Smooth muscle cell (in vitro differentiated cells): ENCODE results near the gene GTF2H1. TPM values are rescaled to one million over a fixed set of nuclear protein-coding genes. Genes with fewer than 3 reads are reported as not detected.

Source experiments
- DNase-seq: peaks from one replicate; lab custom pipeline; 2025; ENCODE audit not compliant: unreplicated experiment; lab: John Stamatoyannopoulos, UW
- H2AFZ ChIP-seq: fragments of 200-600 bp; sonication (generic); 2 replicates; pipeline ENCODE4 v1.6.0; 2016; ENCODE audit warnings: antibody characterized with exemption, low read depth, mild to moderate bottlenecking
- H3F3A ChIP-seq: fragments of 200-600 bp; sonication (generic); 2 replicates; pipeline ENCODE4 v1.6.0; 2017; ENCODE audit warnings: antibody characterized with exemption, low read depth
- H3K27ac ChIP-seq: fragments of 200-600 bp; sonication (generic); 2 replicates; pipeline ENCODE4 v1.5.1; 2016; ENCODE audit warnings: low read depth, mild to moderate bottlenecking
- H3K27me3 ChIP-seq: fragments of 200-600 bp; sonication (generic); 2 replicates; pipeline ENCODE4 v1.6.1; 2016; ENCODE audit warnings: low read depth, mild to moderate bottlenecking
- H3K36me3 ChIP-seq: fragments of 200-600 bp; sonication (generic); 2 replicates; pipeline ENCODE4 v1.5.1; 2016; ENCODE audit warnings: low read depth
- H3K4me1 ChIP-seq: fragments of 200-600 bp; sonication (generic); 2 replicates; pipeline ENCODE4 v1.5.1; 2016; ENCODE audit warnings: low read depth
- H3K4me2 ChIP-seq: fragments of 200-600 bp; sonication (generic); 2 replicates; pipeline ENCODE4 v1.6.0; 2016; ENCODE audit warnings: mild to moderate bottlenecking
- H3K4me3 ChIP-seq: fragments of 200-600 bp; sonication (generic); 2 replicates; pipeline ENCODE4 v1.5.1; 2016; ENCODE audit warnings: mild to moderate bottlenecking
- H3K79me2 ChIP-seq: fragments of 200-600 bp; sonication (generic); 2 replicates; pipeline ENCODE4 v1.6.0; 2016; ENCODE audit warnings: low read depth, mild to moderate bottlenecking
- H3K9ac ChIP-seq: fragments of 200-600 bp; sonication (generic); 2 replicates; pipeline ENCODE4 v1.6.0; 2016; ENCODE audit warnings: low read depth
- H3K9me3 ChIP-seq: fragments of 200-600 bp; sonication (generic); replicated peaks from 2 replicates; pipeline ENCODE4 v1.5.1; 2016; ENCODE audit warnings: low read depth
- H4K20me1 ChIP-seq: fragments of 200-600 bp; sonication (generic); 2 replicates; pipeline ENCODE4 v1.6.0; 2016; ENCODE audit warnings: low read depth
- CTCF ChIP-seq: fragments of 200-600 bp; sonication (generic); IDR thresholded peaks from 2 replicates; pipeline ENCODE4 v1.5.1; 2017; ENCODE audit warnings: borderline replicate concordance, mild to moderate bottlenecking, antibody characterized with exemption; ENCODE audit not compliant: insufficient read depth, poor library complexity, severe bottlenecking
- WGBS: methylation state at CpG from one replicate; pipeline ENCODE4 v1.1.7; 2016; ENCODE audit warnings: low lambda C conversion rate; 5-methylcytosine and 5-hydroxymethylcytosine counted together
- polyA plus RNA-seq: library from polyadenylated mRNA; unstranded; fragments of >200 nt; fragmentation: Nextera tagmentation; extraction: Ambion mirVana; gene quantifications from 2 replicates; pipeline ENCODE4 v1.2.1, GENCODE V29; 2016
- total RNA-seq: library from RNA; depleted of rRNA; stranded (reverse); fragments of >200 nt; gene quantifications from 2 replicates; pipeline ENCODE4 v1.2.3, GENCODE V29; 2014

GTF2H1 gene
- total and polyA plus RNA-seq, 2 experiments from 2014 or later, result 22.0 to 47.2 TPM

GRCh38 chr11:18295316-18295715 lies 27.1 kb upstream of the GTF2H1 start:
- Histone ChIP-seq H3K4me1 (no peaks in the 10 kb centered on the region), H3K36me3 (peaks cover 33% of the 10 kb centered on the region), H3K4me3 (no peak overlapping the region), H2AFZ (no peak overlapping the region), H3K9me3 (no peaks in the 10 kb centered on the region), H3K79me2 (no peaks in the 10 kb centered on the region), H3F3A (no peaks in the 10 kb centered on the region), H4K20me1 (no peaks in the 10 kb centered on the region), H3K4me2 (no peak overlapping the region), H3K9ac (no peak overlapping the region), H3K27ac (no peak overlapping the region), H3K27me3 (no peaks in the 10 kb centered on the region)
- no peak for TF ChIP-seq CTCF
- DNase-seq, result no peak
- WGBS, result 93% methylated on average over 2 of the region's 2 CpGs

DNA sequence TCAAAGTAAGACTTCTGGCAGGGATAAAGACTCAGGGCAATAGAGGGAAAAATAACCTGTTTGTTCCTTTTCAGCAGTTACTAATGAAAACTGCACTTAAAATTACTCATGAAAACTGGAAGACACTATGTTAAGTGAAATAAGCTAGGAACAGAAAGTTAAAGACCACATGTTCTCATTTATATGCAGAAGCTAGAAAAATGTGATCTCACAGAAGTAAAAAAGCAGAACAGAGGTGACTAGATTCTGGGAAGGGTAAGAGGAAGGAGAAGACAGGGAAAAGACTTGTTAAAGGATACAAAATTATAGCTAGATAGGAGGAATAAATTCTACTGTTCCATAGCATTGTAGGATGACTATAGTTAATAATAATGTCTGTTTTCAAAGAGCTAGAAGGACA lies 22.6 kb upstream of the GTF2H1 start:
- TF ChIP-seq CTCF, result no peak
- Histone ChIP-seq H3K4me2 (no peak overlapping the region), H4K20me1 (no peaks in the 10 kb centered on the region), H3F3A (no peaks in the 10 kb centered on the region), H3K4me1 (no peaks in the 10 kb centered on the region), H3K9me3 (no peaks in the 10 kb centered on the region), H2AFZ (no peak overlapping the region), H3K36me3 (peaks cover 33% of the 10 kb centered on the region), H3K9ac (no peak overlapping the region), H3K4me3 (no peak overlapping the region), H3K27ac (no peak overlapping the region), H3K79me2 (no peaks in the 10 kb centered on the region), H3K27me3 (no peaks in the 10 kb centered on the region)
- DNase-seq, result no peak

- H3K9me3 ChIP-seq, result no peaks in the 10 kb centered on the region
- no peak overlapping the region for H3K9ac ChIP-seq
- H3K4me2 ChIP-seq, result no peak overlapping the region
- DNase-seq, result no peak
- H3F3A ChIP-seq, result no peaks in the 10 kb centered on the region
- TF ChIP-seq CTCF, result no peak
- no peak overlapping the region for H3K4me3 ChIP-seq
- H4K20me1 ChIP-seq, result no peaks in the 10 kb centered on the region
- no peak overlapping the region for H3K27ac ChIP-seq
- H3K36me3 ChIP-seq, result peaks cover 5% of the 10 kb centered on the region
- H3K27me3 ChIP-seq, result no peaks in the 10 kb centered on the region
- no peak overlapping the region for H2AFZ ChIP-seq
- H3K4me1 ChIP-seq, result no peaks in the 10 kb centered on the region
- H3K79me2 ChIP-seq, result no peaks in the 10 kb centered on the region
These were observed 17.6 kb upstream of the GTF2H1 start for GRCh38 chr11:18304745-18305144.

DNA sequence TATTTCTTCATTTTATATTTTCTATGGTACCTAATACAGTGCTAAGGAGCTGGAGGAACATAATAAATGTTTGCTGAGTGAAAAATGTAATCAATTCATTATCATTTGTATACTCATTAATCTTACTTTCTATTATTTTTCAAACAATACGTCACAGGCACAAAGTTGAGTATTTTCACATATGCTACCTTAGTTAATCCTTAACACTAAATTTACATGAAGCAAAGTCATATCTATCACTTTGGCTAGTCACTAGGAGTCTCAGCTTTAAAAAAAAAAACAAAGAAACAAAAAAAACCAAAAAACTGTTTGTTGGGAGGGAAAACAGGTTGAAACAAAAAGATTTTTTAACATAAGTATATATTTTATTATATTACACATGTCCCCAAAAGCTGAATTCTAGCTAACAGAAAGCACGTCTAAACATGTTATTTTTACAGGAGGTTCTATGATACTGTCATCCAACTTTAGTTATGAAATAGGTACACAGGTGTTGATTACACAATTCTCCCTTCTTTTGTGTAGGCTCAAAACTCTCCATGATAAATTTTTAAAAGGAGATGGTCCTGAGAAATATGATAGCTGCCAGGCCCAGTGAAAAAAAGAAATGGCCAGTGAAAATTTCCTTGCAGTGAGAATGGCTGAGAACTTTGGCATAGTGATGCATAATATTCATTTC lies 14.8 kb upstream of the GTF2H1 start:
- no peaks in the 10 kb centered on the region for H3K79me2 ChIP-seq
- H3K36me3 ChIP-seq, result no peaks in the 10 kb centered on the region
- H2AFZ ChIP-seq, result no peak overlapping the region
- H3K9me3 ChIP-seq, result no peaks in the 10 kb centered on the region
- 98% methylated on average over 2 of the region's 2 CpGs for WGBS
- no peak for TF ChIP-seq CTCF
- DNase-seq, result no peak
- H3K9ac ChIP-seq, result no peak overlapping the region
- H4K20me1 ChIP-seq, result no peaks in the 10 kb centered on the region
- H3K4me3 ChIP-seq, result no peak overlapping the region
- H3K27me3 ChIP-seq, result no peaks in the 10 kb centered on the region
- H3F3A ChIP-seq, result no peaks in the 10 kb centered on the region
- H3K4me1 ChIP-seq, result no peaks in the 10 kb centered on the region
- H3K27ac ChIP-seq, result no peak overlapping the region
- no peak overlapping the region for H3K4me2 ChIP-seq
